Psoas muscle (tissue), 8 donors: ENCODE data around the gene REC8. TPM values are rescaled to one million over a fixed set of nuclear protein-coding genes. Genes with fewer than 3 reads are reported as not detected.

ENCODE experiments used
- ATAC-seq, 4 donors: fragments of 200-7000 bp; cut with Tn5 transposase; one replicate each; pipeline ENCODE4 v1.9.1; 2020; ENCODE audit warnings: moderate library complexity in 3 of 4, mild to moderate bottlenecking in 2 of 4
- DNase-seq, 2 donors: peaks; one replicate each; pipeline ENCODE4 v3.0.0-alpha.2; 2020
- H3K27ac ChIP-seq: fragments of 200-600 bp; one replicate; pipeline ENCODE4 v1.8.0; 2022
- H3K27me3 ChIP-seq, 3 donors: fragments of 200-600 bp in 1 of 3; one replicate each; pipeline versions ENCODE4 v1.6.1 to v1.8.0; 2013 to 2022; ENCODE audit warnings: low read length in 2 of 3, mild to moderate bottlenecking in 2 of 3, moderate library complexity in 1 of 3; ENCODE audit not compliant: insufficient read depth in 3 of 3
- H3K36me3 ChIP-seq, 2 donors: fragments of 200-600 bp in 1 of 2; one replicate each; pipeline versions ENCODE4 v1.6.1 to v1.8.0; 2013 to 2022; ENCODE audit warnings: low read depth in 1 of 2, mild to moderate bottlenecking in 1 of 2, moderate library complexity in 1 of 2; ENCODE audit not compliant: insufficient read depth in 1 of 2
- H3K4me1 ChIP-seq: fragments of 200-600 bp; one replicate; pipeline ENCODE4 v1.8.0; 2022
- H3K4me3 ChIP-seq: fragments of 200-600 bp; one replicate; pipeline ENCODE4 v1.8.0; 2022; ENCODE audit warnings: mild to moderate bottlenecking
- H3K9me3 ChIP-seq: fragments of 200-600 bp; one replicate; pipeline ENCODE4 v1.8.0; 2022
- WGBS, 3 donors: extraction: QIAGEN DNeasy Blood & Tissue Kit; methylation state at CpG; one replicate each; pipeline versions ENCODE4 v1.1.6 to v1.1.7; 2013; 5-methylcytosine and 5-hydroxymethylcytosine counted together
- intact Hi-C, 2 donors: fragments of 100-400 bp; cut with DNase I; formaldehyde crosslinking; loops; one replicate each; pipeline versions ENCODE4 v1.11.0 to v1.14.2; 2022
- polyA plus RNA-seq, 3 donors: library from polyadenylated mRNA; stranded (reverse); fragments of 200-250 nt; gene quantifications; one replicate each; pipeline ENCODE4 v1.2.3, GENCODE V29; 2013
- total RNA-seq, 4 donors: library from RNA; stranded (reverse); fragmentation: NEBNext Ultra II Directional in 2 of 4; extraction: Animal tissue kit (Norgen Biotek cat#: 25700) in 2 of 4; gene quantifications; one replicate each; pipeline versions ENCODE4 v1.2.1 to v1.2.4, GENCODE V29; 2021 to 2023
- TF ChIP-seq, protein P1 (sequence below): fragments of 200-600 bp; IDR thresholded peaks from one replicate; pipeline ENCODE4 v1.8.0; 2022; ENCODE audit warnings: antibody characterized with exemption
- donor health status: healthy with polysubstance abuse.
- donor health status: DM: no; HTN: no; CAD: no; lungs with moderate emphysema.
- donor health status: Bipolar disorder and iron deficiency.
- donor health status: healthy.
- donor health status: DM: yes; HTN: yes; CAD: no.
- donor health status: DM: no; HTN: no; CAD: no.
- donor health status: DM: no; HTN: no; CAD: no.
- donor health status: DM: yes; HTN: yes; CAD: no.

REC8 gene
- total and polyA plus RNA-seq, 7 donors: 0.13 to 1.6 (median 1.2) TPM

DNA sequence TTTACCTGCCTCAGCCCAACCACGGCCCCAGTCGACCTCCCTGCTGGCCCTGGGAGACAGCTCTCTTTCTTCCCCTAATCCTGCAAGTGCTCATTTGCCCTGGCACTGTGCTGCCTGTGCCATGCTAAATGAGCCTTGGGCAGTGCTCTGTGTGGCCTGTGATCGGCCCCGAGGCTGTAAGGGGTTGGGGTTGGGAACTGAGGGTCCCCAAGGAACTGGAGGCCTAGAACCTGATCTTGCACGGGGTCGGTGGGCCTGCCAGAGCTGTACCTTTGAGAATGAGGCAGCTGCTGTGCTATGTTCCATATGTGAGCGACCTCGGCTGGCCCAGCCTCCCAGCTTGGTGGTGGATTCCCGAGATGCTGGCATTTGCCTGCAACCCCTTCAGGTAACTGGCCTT, 21.8 kb upstream of the REC8 start:
- TF ChIP-seq, protein P1, sequence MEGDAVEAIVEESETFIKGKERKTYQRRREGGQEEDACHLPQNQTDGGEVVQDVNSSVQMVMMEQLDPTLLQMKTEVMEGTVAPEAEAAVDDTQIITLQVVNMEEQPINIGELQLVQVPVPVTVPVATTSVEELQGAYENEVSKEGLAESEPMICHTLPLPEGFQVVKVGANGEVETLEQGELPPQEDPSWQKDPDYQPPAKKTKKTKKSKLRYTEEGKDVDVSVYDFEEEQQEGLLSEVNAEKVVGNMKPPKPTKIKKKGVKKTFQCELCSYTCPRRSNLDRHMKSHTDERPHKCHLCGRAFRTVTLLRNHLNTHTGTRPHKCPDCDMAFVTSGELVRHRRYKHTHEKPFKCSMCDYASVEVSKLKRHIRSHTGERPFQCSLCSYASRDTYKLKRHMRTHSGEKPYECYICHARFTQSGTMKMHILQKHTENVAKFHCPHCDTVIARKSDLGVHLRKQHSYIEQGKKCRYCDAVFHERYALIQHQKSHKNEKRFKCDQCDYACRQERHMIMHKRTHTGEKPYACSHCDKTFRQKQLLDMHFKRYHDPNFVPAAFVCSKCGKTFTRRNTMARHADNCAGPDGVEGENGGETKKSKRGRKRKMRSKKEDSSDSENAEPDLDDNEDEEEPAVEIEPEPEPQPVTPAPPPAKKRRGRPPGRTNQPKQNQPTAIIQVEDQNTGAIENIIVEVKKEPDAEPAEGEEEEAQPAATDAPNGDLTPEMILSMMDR: no peak
- 85 to 92% (median 91%) methylated on average over 9 of the region's 9 CpGs for WGBS, 3 donors

DNA sequence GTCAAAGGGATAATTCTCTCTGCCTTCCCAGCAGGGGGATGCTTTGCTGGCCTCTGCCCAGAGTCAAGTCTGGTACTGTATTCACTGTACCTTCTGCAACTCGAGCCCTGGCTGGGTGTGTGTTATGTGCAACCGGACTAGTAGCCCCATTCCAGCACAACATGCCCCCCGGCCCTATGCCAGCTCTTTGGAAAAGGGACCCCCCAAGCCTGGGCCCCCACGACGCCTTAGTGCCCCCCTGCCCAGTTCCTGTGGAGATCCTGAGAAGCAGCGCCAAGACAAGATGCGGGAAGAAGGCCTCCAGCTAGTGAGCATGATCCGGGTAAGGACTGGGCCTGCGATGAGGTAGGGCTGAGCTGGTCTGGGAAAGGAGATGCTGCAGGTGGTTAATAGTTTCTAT, 21.3 kb upstream of the REC8 start:
- Histone ChIP-seq H3K36me3 (peaks cover 2 to 71% of the 10 kb centered on the region in 2 donors), H3K27me3 (no peaks in the 10 kb centered on the region), H3K4me3 (no peak overlapping the region), H3K27ac (no peak overlapping the region), H3K9me3 (no peaks in the 10 kb centered on the region), H3K4me1 (peaks cover 13% of the 10 kb centered on the region)
- TF ChIP-seq, protein P1: no peak
- ATAC-seq (no peak), DNase-seq (no peak)
- 90 to 93% (median 91%) methylated on average over 9 of the region's 9 CpGs for WGBS, 3 donors
- intact Hi-C loops: no loop called here

More for the DNA sequence above, 21.8 kb upstream of the REC8 start:
- Histone ChIP-seq H3K27ac (no peak overlapping the region), H3K4me1 (peaks cover 18% of the 10 kb centered on the region), H3K9me3 (no peaks in the 10 kb centered on the region), H3K4me3 (no peak overlapping the region), H3K27me3 (no peaks in the 10 kb centered on the region), H3K36me3 (peaks cover 0 to 65% of the 10 kb centered on the region in 2 donors)
- ATAC-seq (no peak), DNase-seq (no peak)
- intact Hi-C loops: no loop called here

DNA sequence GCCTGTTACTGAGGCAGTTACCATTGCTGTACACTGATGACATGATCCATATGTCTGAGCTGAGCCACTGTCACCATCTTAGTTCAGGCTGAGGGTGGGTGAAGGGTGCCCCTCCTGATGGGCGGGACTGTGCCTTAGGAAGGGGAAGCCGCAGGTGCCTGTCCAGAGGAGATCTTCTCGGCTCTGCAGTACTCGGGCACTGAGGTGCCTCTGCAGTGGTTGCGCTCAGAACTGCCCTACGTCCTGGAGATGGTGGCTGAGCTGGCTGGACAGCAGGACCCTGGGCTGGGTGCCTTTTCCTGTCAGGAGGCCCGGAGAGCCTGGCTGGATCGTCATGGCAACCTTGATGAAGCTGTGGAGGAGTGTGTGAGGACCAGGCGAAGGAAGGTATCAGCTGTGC, 20.9 kb upstream of the REC8 start:
- H3K27ac ChIP-seq: no peak overlapping the region
- DNase-seq (no peak), ATAC-seq (no peak)
- no peaks in the 10 kb centered on the region for H3K9me3 ChIP-seq
- H3K27me3 ChIP-seq: no peaks in the 10 kb centered on the region
- H3K36me3 ChIP-seq: peaks cover 3 to 75% of the 10 kb centered on the region in 2 donors
- 80 to 90% (median 87%) methylated on average over 9 of the region's 9 CpGs for WGBS, 3 donors
- intact Hi-C loops: no loop called here
- H3K4me1 ChIP-seq: peaks cover 9% of the 10 kb centered on the region
- TF ChIP-seq, protein P1: no peak
- H3K4me3 ChIP-seq: no peak overlapping the region

DNA sequence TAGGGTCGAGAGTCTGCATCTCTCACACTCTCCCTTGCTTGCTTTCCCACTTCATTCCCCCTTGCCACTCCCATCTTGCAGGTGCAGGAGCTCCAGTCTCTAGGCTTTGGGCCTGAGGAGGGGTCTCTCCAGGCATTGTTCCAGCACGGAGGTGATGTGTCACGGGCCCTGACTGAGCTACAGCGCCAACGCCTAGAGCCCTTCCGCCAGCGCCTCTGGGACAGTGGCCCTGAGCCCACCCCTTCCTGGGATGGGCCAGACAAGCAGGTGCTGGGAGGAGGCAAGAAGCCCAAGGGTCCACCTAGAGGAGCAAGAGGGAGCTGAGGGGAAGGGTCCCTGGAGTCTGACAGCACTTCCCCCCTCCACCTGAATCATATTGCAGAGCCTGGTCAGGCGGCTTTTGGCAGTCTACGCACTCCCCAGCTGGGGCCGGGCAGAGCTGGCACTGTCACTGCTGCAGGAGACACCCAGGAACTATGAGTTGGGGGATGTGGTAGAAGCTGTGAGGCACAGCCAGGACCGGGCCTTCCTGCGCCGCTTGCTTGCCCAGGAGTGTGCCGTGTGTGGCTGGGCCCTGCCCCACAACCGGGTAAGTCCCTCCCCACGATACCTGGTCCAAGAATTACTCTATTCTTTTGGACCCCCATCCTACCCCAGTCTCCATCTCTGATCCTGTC, 20.3 kb upstream of the REC8 start:
- WGBS, 3 donors: 88 to 91% (median 90%) methylated on average over 15 to 16 of the region's 16 CpGs
- H3K4me3 ChIP-seq: no peak overlapping the region
- TF ChIP-seq, protein P1: no peak
- peaks cover 3 to 80% of the 10 kb centered on the region in 2 donors for H3K36me3 ChIP-seq
- no peaks in the 10 kb centered on the region for H3K27me3 ChIP-seq
- H3K4me1 ChIP-seq: peaks cover 8% of the 10 kb centered on the region
- H3K27ac ChIP-seq: no peak overlapping the region
- ATAC-seq: no peak
- peak in 1 of 2 donors; percentile 49 for DNase-seq
- H3K9me3 ChIP-seq: no peaks in the 10 kb centered on the region
- intact Hi-C loops: no loop called here

DNA sequence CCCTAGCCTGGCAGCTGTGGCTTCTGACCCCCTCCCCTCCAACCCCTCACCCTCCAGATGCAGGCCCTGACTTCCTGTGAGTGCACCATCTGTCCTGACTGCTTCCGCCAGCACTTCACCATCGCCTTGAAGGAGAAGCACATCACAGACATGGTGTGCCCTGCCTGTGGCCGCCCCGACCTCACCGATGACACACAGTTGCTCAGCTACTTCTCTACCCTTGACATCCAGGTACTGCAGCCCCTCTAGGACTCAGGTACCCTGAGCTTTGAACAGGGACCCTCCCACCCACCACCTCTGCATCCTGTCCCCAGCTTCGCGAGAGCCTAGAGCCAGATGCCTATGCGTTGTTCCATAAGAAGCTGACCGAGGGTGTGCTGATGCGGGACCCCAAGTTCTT, 16.8 kb upstream of the REC8 start:
- ATAC-seq (no peak), DNase-seq (peak in 1 of 2 donors; percentile 44)
- TF ChIP-seq, protein P1: no peak
- no peaks in the 10 kb centered on the region for H3K27me3 ChIP-seq
- no peaks in the 10 kb centered on the region for H3K4me1 ChIP-seq
- 92 to 95% (median 94%) methylated on average over 10 of the region's 10 CpGs for WGBS, 3 donors
- no peak overlapping the region for H3K27ac ChIP-seq
- no peak overlapping the region for H3K4me3 ChIP-seq
- intact Hi-C loops: no loop called here
- H3K36me3 ChIP-seq: peaks cover 3 to 89% of the 10 kb centered on the region in 2 donors
- H3K9me3 ChIP-seq: no peaks in the 10 kb centered on the region
